GM19438 (cell line): ENCODE measurements around the gene PDP2.

Source experiments
- ATAC-seq: cut with Tn5 transposase; IDR thresholded peaks from one replicate; pipeline ENCODE4 v1.9.1; 2021; ENCODE audit warnings: low read depth; ENCODE audit not compliant: unreplicated experiment

Gene PDP2

DNA sequence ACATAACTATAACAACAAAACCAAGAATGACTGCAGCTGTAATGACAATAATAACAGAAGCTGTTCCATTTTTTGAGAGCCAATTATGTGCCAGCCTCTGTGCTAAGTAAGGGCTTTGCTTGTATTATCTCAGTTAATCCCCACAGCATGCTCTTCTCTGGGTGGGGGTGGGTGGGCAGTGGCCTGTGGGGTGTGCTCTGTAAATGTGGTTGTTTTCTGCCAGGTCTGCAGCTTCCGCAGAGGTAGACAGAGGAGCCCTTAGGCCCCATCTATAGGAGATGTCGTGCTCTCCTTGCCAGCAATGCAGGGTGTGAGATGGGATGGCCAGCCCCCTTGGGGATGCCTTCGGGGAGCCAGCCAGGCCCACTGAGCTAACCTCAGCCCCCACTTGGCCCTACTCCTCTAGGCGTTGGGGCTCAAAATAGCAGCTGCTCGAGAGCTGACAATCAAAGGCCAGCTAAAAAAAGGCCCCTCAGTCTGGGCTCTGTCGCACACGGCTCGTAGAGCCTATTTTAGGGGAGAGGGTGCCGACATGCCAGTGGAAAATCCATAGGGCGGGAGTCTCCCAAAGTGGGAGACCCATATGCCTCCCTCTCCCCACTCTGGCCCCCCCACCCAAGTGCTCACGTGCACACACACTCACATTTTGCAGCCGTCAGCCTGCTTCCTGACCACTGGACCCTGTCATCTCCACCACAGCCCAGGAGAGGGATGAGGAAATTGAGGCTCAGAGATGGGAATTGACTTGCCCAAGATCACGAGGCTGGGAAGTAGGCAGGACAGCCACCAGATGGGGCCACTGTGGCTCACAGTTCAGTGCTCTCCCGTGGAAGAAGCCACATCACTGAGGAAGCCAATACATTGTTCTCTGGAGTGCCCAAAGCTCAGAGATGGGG lies 22.6 kb downstream of the PDP2 start:
- ATAC-seq: no peak

DNA sequence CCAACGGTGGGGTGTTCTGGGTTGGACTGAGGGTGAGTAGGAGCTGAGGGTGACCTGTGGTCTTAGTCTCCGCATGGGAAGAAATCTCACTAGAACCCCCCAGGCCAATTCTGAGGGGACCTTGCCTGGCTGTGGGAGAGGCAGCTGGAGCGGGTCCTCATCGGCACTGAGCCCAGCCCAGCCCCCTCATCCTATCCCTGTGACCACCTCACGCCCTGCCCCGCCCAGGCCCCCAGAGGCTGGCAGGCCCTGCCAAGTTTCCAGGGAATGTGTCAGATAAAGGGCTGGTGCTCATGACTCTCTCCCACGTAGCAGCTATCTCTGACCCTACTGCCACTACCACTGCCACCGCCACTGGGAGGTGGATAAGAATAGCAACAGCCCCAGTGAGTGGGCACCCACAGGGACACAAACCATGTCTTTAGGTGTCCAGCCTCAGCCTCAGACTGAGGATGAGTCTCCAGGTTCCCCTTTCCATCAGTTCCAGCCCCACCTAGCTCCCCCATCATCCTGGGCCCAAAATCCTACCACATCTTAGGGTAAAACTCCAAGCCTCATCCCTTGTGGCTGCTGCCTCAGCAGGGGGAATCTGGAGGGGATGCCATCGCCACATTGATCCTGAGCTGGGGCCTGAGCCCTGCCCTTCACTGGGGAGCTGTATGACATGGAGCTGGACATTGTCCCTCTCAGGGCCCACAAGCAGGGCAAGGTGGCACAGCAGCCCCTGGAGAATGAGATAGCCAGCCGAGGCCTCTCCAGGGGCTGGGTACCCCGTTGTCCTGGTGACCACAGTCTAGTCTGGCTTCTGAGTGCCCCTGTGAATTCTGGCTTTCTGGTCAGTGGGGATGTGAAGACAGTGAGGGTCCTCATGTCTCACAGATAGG lies 23.5 kb downstream of the PDP2 start:
- ATAC-seq: no peak

DNA sequence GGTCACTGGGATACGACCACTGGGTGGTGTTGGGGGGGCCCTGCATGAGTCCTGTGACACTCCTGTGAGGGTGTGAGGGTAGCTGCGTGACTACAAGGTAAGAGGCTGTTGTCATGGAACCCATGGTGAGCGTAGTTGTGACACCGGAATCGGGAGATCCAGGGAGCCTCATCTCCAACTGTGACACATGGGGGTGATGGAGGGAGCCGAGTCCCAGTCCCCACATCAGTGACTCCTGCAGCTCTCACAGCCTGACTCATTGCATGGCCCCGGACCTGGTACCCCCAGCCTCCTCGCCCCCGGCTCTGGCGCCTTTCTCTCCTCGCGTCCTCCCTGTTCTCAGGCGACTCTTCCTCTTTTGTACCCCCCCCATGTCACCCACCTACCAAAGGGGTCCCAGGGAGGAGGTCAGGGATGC lies 24.1 kb downstream of the PDP2 start:
- no peak for ATAC-seq

DNA sequence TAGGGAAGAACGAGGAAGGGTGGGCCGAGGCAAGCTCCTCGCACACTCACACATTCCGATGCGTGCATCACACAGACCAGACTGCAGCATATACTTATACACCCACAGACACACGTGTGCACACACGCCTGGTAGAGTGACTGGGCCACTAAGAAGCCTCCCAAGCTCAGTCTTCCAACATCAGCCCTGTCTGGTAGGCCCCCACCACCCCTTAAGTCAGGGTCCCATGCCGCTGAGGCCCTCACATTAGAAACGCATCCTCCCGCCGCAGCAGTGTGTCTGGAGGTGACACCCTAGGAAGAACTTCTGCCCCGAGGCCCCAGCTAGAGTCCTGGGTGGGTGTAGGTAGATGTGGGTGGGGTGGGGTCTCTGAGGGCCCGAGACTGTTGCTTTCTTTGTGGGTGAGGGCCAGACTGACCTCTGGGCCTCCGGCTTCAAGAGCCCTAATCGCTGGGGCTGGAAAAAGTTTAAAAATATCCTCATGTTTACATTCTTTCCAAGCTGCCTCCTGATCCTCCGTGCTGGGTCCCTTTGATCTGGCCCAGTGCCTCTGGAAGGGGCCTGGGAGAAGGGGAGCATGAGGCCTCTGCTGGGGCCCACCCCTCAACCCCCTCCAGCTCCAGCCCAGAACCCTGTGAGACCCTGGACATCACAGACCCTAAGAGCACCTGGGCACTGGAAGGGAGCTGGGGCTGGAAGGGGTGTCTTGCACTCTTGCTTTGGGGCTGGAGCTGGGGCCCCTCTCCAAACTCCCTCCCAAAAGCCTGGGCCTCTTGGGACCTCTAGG lies 24.7 kb downstream of the PDP2 start:
- no peak for ATAC-seq

DNA sequence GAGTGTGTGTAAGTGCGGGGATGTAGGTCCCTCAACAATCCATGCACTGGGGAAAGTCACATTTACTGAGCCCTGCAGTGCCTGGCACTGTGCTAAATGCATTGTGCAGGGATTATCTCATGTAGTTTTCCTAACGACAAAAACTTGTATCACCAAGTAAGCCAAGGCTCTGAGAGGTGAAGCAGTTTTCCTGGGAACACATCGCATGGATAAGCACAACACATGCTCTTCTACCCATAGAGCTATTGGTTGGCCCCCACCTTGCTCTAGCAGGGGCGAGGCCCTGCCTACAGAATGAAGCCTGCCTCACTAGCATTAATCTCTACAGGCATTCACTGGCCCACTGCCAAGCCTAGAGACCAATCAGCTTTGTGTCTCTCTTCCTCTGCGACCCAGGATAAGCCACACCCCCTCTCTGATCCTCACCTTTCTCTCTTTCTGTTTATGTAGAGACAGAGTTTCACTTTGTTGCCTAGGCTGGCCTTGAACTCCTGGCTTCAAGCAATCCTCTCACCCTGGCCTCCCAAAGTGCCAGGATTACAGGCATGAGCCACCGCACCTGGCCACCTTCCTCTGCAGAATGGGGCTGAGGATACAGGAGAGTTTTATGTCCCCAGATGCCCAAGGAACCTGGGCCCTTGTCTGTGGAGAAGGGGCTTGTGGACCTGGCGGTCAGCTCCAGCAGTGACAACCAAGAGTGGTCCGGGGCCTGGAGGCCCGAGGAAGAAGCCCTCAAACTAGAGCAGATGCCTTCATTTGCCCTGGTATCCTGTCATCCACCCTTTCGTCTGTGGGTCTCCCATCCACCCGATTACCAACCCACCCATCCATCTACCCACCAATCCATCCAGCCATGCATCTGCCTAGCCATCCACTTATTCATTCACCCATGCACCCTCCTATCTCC lies 25.6 kb downstream of the PDP2 start:
- no peak for ATAC-seq

DNA sequence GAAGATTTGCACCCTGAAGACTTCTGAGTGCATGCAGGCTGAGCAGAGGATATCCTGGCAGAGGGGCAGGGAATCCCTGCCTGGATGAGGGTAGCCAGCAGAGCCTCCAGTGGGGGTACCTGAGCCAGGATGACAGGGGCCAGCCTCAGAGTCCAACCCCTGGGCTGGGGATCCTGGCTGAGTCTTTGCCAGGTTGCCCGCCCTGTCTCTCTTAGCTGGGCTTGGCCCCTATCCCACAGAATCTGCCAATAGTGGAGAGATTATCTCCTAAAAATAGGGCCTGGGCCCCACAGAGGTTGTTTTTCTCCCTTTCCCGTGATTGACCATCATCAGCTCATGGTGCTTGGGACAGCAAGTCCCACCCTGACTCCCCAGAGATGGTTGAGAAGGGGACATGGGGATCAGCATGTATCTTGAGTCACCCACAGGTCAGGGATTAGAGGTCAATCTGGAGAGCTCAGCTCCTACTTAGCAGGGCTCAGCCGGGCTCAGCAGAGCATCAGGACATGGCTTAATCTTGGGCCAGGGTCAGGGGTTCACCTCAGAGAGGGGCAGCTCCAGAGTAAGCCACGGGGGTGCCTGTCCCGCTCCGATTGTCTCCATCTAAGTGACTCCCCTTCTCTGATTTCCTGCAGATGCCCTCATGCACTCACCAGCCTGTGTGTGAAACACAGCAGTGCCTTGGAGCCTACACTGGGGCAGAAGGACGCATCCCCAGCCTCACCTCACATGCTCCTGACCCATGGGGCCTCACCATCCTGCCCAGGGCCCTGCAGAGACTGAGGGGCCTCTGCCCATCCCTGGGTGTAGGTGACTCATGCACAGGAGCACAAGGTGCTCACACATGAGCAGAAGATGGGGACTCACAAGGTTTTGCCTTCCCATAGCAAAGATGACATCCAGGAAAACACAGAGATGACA lies 26.9 kb downstream of the PDP2 start:
- no peak for ATAC-seq

DNA sequence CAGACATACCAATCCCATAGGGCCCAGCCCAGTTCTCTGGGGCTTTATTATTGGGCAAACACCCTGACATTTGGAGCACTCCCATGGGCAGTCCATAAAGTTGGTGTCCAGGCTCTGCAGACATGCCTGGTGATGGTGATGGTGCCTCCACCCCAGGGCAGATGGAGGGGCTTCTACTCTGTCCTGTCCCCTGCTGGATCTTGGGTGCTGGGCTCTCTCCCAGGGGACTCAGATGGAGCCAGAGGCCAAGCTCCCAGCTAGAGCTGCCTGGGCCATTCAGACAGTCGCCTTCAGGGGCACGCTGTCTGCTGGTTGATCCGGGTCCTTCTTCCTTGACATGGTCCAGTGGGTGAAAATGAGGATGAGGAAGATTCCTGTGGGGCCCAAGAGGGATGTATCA lies 27.8 kb downstream of the PDP2 start:
- ATAC-seq: no peak

DNA sequence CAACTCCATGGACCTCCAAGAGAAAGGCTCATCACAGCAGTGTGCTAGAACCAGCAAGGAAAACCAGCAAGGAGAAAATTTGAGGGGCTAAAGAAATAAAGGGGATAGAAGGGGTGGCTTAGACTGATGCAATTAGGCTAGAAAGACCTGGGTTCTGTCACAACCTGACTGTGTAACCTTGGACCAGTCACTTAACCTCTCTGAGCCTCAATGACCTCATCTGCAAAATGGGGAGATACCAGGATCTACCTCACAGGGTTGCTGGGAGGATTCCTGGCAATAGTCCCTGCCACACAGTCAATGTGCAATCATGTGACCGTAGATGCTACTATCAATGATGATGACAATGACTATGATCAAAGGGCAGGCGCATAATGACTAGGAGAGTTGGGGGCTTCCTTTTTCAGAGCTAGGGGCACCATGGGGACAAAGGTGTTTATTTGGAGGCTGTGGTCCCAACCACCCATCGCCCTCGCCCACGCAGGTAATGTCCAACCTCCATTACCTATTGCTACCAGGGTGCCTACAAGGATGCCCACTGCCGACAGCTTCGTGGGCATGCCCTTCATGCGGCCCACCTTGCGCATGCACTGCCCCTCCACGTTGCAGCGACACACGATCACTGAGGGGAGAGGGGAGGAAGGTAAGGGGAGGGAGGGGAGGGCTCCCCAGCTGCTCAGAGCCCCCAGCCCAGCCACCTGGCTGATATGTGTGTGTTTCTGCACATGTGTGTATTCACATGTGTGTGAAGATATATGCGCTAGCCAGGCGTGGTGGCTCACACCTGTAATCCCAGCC lies 28.6 kb downstream of the PDP2 start:
- no peak for ATAC-seq

DNA sequence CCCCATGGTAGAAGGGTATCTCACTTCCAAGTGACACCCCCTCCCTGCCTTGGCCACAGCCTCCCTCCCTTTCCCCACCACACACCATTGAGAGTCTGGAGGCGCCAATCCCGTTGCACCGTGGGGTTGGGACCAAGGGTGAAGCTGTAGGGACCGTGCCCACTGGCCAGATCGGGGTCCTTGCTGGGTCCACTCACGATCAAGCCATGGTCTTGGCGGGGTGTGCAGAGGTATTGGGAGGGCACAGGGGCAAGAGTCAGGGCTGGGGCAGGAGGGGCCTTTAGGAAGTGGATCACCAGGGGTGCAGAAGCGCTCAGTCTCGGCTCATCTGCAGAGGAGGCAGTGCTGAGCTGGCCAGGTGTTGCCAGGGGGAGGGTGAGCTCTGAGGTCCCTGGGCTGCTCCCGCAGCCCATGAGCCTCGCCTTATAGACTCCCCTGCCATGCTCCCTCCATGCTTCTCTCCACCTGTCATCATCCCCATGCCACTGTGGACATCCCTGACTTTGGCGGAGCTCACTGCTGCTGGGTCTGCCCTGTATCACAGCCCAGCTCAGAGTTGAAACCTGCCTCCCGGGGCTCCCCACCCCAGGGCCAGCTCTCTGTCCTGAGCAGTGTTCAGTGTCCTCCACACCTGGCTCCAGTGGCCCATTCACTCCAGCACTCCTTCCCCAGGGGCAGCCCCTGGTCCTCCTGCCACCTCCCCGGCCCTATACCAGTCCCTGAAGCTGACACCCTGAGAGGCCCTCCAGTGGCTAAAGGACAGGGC lies 30.0 kb downstream of the PDP2 start:
- ATAC-seq: no peak

DNA sequence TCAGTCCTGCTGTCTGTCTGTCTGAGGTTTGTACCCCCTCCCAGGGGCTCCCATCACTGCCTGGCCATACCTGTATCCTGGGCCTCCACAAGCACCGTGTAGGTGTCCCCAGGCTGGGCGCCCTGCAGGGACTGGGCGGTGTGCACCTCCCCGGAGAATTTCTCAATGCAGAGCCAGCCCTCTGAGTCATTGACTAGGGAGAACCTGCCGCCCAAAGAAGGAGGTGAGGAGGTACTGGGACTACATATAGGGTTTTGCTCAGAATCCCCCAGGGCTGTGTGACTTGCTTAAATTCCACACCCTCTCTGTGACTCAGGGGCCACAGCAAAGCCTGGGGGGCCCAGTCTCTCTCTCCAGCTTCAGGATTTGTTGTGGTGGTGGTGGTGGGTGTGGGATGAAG lies 30.8 kb downstream of the PDP2 start:
- ATAC-seq: no peak

DNA sequence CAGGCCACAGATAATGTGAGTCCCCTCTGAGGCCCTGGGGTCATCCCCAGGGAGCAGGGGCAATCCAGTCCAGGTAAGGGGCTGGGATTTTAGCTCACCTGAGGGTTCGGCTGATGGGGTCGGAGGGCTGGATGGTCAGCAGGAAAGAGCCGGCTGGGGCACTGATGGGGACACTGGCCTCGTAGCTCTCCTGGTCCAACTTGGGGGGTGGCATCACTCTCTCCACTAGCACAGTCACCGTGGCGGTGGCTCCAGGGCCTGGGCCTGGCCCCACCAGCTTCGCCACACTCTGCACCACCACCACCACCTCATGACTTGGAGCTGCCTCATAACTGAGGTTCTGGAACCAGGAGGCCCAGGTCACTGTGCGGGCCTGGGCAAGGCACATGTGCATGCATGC lies 31.5 kb downstream of the PDP2 start:
- ATAC-seq: no peak

DNA sequence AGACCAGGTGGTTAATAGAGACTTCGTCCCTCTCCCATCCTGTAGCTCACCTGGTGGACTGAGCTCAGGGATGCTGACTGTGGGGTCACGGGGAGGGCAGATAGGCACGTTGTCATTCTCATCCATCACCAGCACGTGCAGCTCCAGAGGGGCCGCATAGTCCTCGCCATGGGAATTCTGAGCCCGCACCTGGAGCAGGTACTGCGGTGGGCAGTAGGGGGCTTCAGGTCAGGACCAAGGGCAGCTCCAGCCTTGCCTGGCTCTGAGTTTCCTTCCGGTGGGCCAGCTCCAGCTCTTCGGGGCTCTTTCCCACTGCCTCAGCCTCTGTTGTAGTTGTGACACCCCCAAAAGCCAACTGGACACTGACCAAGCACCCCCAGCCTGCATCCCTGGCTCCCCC lies 32.8 kb downstream of the PDP2 start:
- ATAC-seq: no peak

DNA sequence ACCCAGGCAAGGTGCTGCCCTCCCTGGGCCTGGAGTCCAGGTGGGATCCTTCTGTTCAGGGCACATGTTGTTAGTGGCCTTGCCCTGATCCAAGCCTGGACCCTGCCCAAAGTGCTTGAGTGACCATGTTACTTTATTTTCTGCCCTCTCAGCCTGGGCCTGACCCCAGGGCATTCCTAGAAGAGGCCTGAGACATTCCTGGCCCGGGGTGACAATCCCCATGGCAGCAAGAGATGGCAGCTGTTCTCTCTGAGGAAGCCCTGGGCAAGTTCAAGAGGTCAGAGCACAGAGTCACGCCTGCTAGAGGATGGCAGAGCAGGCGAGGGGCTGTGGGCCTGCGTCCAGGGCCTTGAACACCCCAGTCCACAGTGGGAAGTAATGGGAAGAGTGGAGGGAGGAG lies 33.4 kb downstream of the PDP2 start:
- ATAC-seq: no peak

DNA sequence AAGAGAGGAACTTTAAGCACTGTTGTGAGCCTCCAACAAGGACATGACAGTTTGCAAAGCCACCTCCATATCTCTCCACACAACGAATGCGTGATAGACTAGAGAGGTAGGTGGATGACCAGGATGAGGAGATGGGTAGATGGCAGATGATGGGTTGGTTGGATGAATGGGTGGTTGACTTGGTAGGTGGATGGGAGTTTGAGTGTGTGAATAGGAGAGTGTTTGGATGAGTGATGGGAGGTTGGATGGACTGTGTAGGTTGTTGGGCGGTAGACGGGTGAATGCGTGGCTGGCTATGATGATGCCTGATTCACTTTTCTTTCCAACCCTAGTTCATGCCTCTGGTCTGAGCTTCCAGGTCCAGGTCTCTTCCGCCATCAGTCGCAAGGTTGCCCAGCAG lies 34.2 kb downstream of the PDP2 start:
- no peak for ATAC-seq

DNA sequence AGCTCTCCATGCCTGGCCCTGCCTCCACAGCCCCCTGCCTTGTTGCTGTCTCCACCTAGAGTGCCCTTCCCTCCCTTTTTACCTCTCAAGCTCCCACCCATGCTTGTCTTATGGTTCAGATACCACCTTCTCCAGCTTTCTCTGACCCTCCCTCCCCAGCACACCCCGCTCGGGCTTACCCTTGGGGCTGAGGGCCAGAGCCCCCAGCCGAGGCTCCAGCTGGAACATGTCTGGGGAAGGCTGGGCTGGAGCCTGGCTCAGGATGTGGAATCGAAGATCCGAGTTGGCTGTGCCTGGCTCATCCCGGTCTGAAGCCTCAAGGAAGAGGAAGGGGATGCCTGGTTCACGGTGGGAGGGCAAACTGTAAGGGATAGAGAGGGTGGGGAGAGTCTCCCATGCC lies 34.7 kb downstream of the PDP2 start:
- no peak for ATAC-seq

DNA sequence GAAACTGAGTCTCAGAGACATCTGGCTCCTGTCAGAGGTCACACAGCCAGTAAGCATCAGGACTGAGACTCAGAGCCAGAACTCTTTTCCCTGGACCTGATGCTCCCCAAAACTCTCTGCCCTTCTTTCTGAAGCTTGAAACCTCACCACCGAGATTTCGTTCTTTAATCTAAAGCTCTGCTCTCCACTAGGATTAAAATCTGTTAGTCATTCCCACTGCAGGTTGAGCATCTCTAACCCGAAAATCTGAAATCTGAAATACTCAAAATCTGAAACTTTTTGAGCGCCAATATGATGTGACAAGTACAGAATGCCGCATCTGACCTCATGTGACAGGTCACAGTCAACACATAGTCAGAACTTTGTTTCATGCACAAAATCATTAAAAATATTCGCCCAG lies 36.2 kb downstream of the PDP2 start:
- ATAC-seq: no peak

DNA sequence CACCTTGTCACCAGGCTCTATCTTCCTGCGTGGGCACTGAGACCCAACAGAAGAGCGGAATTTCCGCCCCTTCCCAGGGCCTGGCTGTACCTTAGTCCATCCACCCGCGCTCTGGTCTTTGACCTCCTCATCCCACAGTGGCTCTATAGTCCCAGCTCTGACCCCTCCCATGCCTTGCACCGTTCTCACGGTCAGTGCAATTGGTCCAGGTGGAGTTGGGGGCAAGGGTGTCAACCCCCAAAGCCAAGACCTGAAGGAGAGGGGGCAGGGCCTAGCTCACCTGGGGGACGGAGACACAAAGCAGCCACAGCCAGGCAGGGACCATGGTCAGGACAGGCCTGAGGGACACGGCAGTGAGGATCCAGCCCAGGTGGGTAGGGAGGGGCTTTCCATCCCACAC lies 37.4 kb downstream of the PDP2 start:
- no peak for ATAC-seq
